Esophagus squamous epithelium (tissue), 5 donors: ENCODE measurements around the gene KLHL21. TPM values are rescaled to one million over a fixed set of nuclear protein-coding genes. Genes with fewer than 3 reads are reported as not detected.

ENCODE experiments used
- DNase-seq: peaks from one replicate; lab custom pipeline; 2025; lab: John Stamatoyannopoulos, UW
- H3K27ac ChIP-seq, 4 donors: fragments of 200-600 bp; sonication (generic); one replicate each; pipeline ENCODE4 v1.5.1; 2016 to 2019; ENCODE audit warnings: mild to moderate bottlenecking in 1 of 4
- H3K27me3 ChIP-seq, 4 donors: fragments of 200-600 bp; sonication (generic); 1 replicate in 3 of 4; 2 replicates in 1 of 4; pipeline versions ENCODE4 v1.5.1 to v1.6.0; 2017 to 2021; ENCODE audit warnings: antibody characterized with exemption in 1 of 4
- H3K36me3 ChIP-seq, 3 donors: fragments of 200-600 bp; sonication (generic); one replicate each; pipeline ENCODE4 v1.5.1; 2016 to 2019
- H3K4me1 ChIP-seq, 3 donors: fragments of 200-600 bp; sonication (generic); one replicate each; pipeline ENCODE4 v1.5.1; 2017 to 2019
- H3K4me3 ChIP-seq, 4 donors: fragments of 200-600 bp; sonication (generic); 1 replicate in 3 of 4; 2 replicates in 1 of 4; pipeline ENCODE4 v1.5.1; 2016 to 2019; ENCODE audit warnings: mild to moderate bottlenecking in 2 of 4, moderate library complexity in 1 of 4
- H3K9me3 ChIP-seq, 3 donors: fragments of 200-600 bp; sonication (generic); one replicate each; pipeline ENCODE4 v1.5.1; 2016 to 2019
- POLR2A ChIP-seq, 4 donors: fragments of 450-650 bp; IDR thresholded peaks; one replicate each; pipeline ENCODE4 v1.6.1; 2017; ENCODE audit warnings: antibody characterized with exemption in 4 of 4, mild to moderate bottlenecking in 4 of 4, moderate library complexity in 3 of 4
- WGBS, 2 donors: methylation state at CpG; one replicate each; pipeline ENCODE4 v1.1.5; 2018; 5-methylcytosine and 5-hydroxymethylcytosine counted together
- intact Hi-C: fragments of 100-400 bp; cut with DNase I; formaldehyde crosslinking; loops from one replicate; pipeline ENCODE4 v1.15.0; 2022
- total RNA-seq, 4 donors: library from RNA; depleted of rRNA; stranded (reverse); fragments of >200 nt; gene quantifications; one replicate each; pipeline ENCODE4 v1.1.0, GENCODE V29; 2016
- TF ChIP-seq, protein P1 (sequence below), 6 experiments: fragments of 450-650 bp in 4 of 6; fragments of 200-600 bp in 2 of 6; sonication (generic) in 2 of 6; IDR thresholded peaks; one replicate each; pipeline ENCODE4 v1.5.1; 2016 to 2019; ENCODE audit warnings: antibody characterized with exemption in 6 of 6, mild to moderate bottlenecking in 4 of 6, moderate library complexity in 4 of 6
- donor health status: DM: yes; HTN: yes; CAD: no.

Gene KLHL21
- total RNA-seq, 4 donors from 2014 or later: 45.9 to 68.1 (median 55.1) TPM

DNA sequence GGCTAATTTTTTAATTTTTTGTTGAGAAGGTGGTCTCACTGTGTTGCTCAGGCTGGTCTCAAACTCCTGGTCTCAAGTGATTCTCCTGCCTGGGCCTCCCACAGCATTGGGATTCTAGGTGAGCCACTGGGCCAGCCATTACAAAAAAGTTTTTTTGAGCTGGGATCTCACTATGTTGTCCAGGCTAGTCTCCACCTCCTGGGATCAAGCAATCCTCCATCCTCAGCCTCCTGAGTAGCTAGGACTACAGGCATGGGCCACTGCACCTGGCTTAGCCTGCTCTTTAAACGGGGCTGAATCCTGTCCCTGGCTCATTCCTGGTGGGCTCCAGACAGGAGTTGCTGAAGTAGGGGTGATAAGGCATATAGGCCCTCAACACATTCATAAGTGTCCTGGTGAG is 45.1 kb downstream of the KLHL21 start:
- no peak for DNase-seq
- H3K4me3 ChIP-seq: no peak overlapping the region
- H3K4me1 ChIP-seq: peaks cover 14 to 24% (median 21%) of the 10 kb centered on the region in 3 donors
- intact Hi-C loops: loop anchor here (10.0 kb wide), 1 partner anchor 67 kb away; the partner anchor contains the start of gene THAP3
- TF ChIP-seq POLR2A (IDR thresholded peaks at IDR 0.05): no peak
- TF ChIP-seq, protein P1, sequence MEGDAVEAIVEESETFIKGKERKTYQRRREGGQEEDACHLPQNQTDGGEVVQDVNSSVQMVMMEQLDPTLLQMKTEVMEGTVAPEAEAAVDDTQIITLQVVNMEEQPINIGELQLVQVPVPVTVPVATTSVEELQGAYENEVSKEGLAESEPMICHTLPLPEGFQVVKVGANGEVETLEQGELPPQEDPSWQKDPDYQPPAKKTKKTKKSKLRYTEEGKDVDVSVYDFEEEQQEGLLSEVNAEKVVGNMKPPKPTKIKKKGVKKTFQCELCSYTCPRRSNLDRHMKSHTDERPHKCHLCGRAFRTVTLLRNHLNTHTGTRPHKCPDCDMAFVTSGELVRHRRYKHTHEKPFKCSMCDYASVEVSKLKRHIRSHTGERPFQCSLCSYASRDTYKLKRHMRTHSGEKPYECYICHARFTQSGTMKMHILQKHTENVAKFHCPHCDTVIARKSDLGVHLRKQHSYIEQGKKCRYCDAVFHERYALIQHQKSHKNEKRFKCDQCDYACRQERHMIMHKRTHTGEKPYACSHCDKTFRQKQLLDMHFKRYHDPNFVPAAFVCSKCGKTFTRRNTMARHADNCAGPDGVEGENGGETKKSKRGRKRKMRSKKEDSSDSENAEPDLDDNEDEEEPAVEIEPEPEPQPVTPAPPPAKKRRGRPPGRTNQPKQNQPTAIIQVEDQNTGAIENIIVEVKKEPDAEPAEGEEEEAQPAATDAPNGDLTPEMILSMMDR (IDR thresholded peaks at IDR 0.05): no peak
- H3K36me3 ChIP-seq: no peaks in the 10 kb centered on the region
- H3K27ac ChIP-seq: no peak overlapping the region
- no peaks in the 10 kb centered on the region for H3K27me3 ChIP-seq
- WGBS, 2 donors: 100% methylated on average over 1 of the region's 1 CpG
- no peaks in the 10 kb centered on the region for H3K9me3 ChIP-seq

DNA sequence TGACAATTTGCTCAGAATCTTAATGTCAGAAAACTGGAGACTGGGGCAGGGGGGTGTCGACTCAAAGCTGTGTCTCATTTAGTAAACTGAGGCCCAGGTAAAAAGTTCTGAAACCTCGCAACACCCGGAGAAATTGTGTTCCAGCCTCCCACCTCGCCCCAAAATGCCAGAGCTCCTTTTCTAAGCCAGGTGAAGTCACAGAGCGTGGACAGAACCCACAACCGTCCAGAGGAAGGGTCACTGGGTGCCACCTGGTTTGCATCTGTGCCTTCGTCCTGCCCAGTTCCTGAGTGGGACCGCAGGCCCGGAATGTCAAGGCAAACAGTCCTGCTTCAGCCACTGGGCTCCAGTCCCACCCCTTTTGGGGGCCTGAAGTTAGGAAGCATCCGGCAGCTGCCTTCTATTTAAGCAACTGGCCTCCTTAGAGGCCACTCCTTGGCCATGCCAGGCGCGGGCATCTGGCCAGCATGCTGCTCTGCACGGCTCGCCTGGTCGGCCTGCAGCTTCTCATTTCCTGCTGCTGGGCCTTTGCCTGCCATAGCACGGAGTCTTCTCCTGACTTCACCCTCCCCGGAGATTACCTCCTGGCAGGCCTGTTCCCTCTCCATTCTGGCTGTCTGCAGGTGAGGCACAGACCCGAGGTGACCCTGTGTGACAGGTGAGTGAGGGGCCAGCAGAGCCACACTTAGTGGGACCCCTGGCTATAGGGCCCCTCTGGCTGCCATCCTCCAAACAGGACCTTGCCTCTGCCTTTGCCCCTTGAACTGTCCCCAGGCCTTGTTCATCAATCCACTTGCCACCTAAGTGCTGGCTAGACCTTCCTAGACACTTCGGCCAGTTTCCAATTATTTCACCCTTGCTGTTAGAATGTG is 47.5 kb downstream of the KLHL21 start, which contains the start of gene TAS1R1:
Gene TAS1R1 (plus strand): TSS at position 401 of the 872 bp plus-strand sequence. CDS start 67 bp downstream, at position 468.
- H3K36me3 ChIP-seq: peaks cover 0 to 13% (median 1%) of the 10 kb centered on the region in 3 donors
- H3K27me3 ChIP-seq: no peaks in the 10 kb centered on the region
- intact Hi-C loops: loop anchor here (10.0 kb wide), 1 partner anchor 70 kb away; the partner anchor contains the start of gene THAP3
- peak within 1 kb of the TSS; percentile 79 to 91 (median 86) for H3K27ac ChIP-seq
- DNase-seq: no peak
- H3K4me3 ChIP-seq: peak within 1 kb of the TSS; percentile 87 to 100 (median 99)
- H3K4me1 ChIP-seq: peaks cover 16 to 32% (median 23%) of the 10 kb centered on the region in 3 donors
- WGBS, 2 donors: 66 to 79% methylated on average over 5 to 18 of the region's 19 CpGs
- no peaks in the 10 kb centered on the region for H3K9me3 ChIP-seq
- TF ChIP-seq, protein P1 (IDR thresholded peaks at IDR 0.05): no peak
- no peak for TF ChIP-seq POLR2A (IDR thresholded peaks at IDR 0.05)

DNA sequence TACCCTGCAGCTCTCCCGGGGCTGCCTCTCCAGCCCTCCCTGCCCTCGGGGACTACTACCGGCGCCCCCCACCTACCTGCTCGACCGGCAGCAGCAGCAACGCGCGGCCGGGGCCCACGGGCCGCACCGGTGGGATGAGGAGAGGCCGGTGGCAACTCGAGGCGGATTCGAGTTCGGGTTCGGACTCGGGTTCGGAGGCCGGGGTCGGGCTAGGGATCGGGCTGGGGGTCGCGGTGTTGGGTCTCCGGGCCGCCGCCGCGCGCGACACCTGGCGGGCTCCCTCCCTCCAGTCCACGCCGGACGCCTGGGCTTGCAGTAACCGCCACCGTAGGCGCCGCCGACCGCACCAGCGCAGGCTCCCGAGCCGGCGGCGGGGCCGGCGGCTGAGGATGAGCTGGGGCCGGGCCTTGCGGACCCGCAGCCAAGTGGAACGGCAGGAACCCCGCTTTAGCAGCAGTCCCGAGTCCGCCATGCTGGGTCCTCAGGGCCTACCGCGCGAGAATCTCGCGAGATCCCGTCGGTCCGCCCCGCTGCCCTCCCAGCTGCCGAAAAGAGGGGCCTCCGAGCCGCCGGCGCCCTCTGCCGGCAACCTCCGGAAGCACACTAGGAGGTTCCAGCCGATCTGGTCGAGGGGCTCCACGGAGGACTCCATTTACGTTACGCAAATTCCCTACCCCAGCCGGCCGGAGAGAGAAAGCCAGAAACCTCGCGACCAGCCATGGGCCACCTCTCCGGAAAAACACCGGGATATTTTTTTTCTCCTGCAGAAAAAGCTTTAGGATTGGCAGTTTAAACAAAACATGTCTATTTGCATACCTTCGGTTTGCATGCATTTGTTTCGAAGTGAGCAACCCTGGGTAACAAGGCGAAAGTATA is 48.4 kb downstream of the KLHL21 start, which contains the start of gene NOL9:
Gene NOL9 (minus strand): TSS at position 483 of the 876 bp plus-strand sequence. CDS start 11 bp downstream, at position 472.
- intact Hi-C loops: loop anchor here (10.0 kb wide), 1 partner anchor 71 kb away; the partner anchor contains the start of gene THAP3
- Histone ChIP-seq H3K36me3 (peaks cover 0 to 22% (median 10%) of the 10 kb centered on the region in 3 donors), H3K9me3 (no peaks in the 10 kb centered on the region), H3K27me3 (no peaks in the 10 kb centered on the region), H3K4me1 (peaks cover 16 to 32% (median 23%) of the 10 kb centered on the region in 3 donors), H3K4me3 (peak within 1 kb of the TSS; percentile 87 to 100 (median 99)), H3K27ac (peak within 1 kb of the TSS; percentile 79 to 91 (median 86))
- WGBS, 2 donors: 8 to 9% methylated on average over 4 to 11 of the region's 87 CpGs
- DNase-seq: peak; percentile 58
- peak in 2 of 4 donors; percentile 26 to 34 for TF ChIP-seq POLR2A (IDR thresholded peaks at IDR 0.05)
- TF ChIP-seq, protein P1 (IDR thresholded peaks at IDR 0.05): peak; percentile 95 to 98 (median 97)

DNA sequence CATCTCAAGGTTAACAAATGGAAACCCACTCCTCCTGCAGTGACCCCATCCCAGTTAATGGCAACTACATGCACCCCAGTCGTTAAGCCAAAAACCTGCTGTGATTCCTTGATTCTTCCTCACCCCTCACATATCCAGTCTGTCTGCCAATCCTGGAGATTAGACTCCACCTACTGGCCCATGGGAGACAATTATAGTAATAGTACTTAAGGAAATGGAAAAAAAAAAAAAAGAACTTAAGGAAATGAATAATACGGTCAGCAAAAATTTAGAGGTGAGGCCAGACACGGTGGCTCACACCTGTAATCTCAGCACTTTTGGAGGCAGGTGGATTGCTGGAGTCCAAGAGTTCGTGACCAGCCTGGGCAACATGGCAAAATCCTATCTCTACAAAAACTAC is 55.4 kb downstream of the KLHL21 start:
- peaks cover 0 to 38% (median 14%) of the 10 kb centered on the region in 3 donors for H3K4me1 ChIP-seq
- no peak overlapping the region for H3K4me3 ChIP-seq
- H3K36me3 ChIP-seq: peaks cover 0 to 92% (median 34%) of the 10 kb centered on the region in 3 donors
- 32 to 45% methylated on average over 4 of the region's 4 CpGs for WGBS, 2 donors
- peak overlapping the region in 2 of 4 donors; percentile 59 to 65 for H3K27ac ChIP-seq
- intact Hi-C loops: no loop called here
- H3K9me3 ChIP-seq: no peaks in the 10 kb centered on the region
- TF ChIP-seq, protein P1 (IDR thresholded peaks at IDR 0.05): peak in 1 of 6 experiments; percentile 26
- TF ChIP-seq POLR2A (IDR thresholded peaks at IDR 0.05): no peak
- no peaks in the 10 kb centered on the region for H3K27me3 ChIP-seq
- DNase-seq: no peak
